GM19035 (cell line): Measurements from ENCODE around the gene P4HA1.

Experiments used
- ATAC-seq: cut with Tn5 transposase; IDR thresholded peaks from one replicate; pipeline ENCODE4 v1.9.1; 2021; ENCODE audit not compliant: unreplicated experiment

The P4HA1 gene

DNA sequence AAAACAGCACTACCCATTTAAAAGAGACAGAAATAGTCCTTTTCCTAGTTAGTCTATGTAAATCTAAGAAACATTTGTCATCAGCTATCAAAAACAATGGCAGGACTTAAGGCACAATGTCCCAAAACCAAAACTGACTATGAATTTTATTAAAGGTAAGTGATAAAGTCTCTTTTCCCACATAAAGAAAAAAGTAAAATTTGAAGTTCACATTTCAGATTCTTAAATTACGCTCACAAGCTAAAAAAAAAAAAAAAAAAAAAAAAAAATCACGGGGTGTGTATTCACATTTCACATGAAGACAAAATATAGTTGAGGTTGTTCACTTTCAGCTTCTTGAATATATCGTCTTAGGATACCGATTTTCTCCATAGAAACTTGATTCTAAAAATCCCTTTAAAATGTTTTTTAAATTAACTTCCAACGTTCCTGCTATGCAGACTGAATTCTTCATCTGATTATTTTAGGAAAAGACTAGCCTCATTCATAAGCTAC lies 1.6 kb downstream of the P4HA1 start:
- ATAC-seq, result no peak

DNA sequence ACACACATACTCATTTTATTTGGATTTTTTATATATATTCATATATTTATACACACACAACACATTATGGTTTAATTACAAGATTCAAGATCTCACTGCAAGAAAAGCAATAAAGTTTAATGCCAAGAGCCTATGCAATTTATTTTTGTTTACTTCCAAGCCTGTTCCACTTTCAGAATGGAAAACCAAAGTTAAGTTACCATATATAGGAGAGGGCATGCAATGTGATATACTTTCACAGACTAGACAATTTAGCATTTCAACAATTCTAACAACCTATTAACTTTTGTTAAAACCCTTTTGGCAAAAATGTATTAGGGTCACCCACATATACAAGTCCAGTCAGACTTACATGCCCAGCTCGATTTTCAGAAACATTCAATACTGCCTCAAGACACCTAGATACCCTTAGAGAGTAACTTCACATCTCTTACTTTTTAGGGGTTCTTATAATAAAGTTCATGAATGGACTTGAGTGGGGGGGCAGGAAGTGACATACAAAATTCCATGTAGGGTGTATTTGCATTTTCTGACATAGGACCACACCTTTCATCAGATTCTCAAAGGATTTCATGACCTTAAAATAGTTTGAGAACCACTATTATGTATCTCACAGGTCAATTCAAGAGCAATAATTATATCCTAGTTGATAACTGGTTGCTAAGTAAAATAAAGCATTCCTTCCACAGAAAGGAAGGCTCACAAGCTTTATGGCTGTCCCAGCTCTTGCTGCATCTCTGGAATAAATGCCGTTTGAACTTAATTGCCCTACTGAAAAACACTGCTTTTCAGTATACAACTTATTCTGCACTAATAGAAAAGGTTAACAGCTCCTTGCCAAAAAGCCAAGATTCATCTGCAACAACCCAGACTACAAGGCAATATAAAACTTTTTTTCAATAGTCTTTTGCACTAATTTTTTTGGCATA lies 2.5 kb downstream of the P4HA1 start:
- no peak for ATAC-seq

DNA sequence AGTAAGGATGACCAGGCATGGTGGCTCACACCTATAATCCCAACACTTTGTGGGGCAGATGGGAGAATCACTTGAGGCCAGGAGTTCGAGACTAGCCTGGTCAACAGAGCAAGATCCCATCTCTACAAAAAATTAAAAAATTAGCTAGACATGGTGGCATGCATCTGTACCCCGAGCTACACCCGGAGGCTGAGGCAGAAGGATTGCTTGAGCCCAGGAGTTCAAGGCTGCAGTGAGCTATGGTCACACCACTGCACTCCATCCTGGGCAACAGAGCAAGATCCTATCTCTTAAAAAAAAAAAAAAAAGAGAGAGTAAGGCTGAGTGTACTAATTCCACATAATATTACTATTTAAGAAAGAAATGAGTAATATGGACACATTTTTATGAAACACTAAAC lies 3.8 kb downstream of the P4HA1 start:
- ATAC-seq, result no peak

DNA sequence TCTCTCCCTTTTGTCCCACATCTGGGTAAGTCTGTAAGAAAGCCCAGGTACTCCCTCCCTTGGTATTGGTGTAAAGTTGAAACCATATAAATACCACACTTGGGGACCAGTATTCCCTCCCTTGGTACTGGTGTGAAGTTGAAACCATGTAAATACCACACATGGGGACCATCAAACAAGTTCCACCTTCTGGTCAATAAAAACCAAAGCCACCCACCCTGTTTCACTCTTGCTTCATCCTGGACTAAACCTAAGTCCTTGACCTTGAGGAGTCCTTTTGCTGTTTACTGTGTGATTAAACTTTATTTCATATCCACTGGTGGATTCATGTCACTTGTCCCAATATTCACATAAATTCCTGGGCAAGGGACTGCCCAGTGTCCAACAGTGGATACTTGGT lies 8.4 kb downstream of the P4HA1 start:
- ATAC-seq, result peak; percentile 47

DNA sequence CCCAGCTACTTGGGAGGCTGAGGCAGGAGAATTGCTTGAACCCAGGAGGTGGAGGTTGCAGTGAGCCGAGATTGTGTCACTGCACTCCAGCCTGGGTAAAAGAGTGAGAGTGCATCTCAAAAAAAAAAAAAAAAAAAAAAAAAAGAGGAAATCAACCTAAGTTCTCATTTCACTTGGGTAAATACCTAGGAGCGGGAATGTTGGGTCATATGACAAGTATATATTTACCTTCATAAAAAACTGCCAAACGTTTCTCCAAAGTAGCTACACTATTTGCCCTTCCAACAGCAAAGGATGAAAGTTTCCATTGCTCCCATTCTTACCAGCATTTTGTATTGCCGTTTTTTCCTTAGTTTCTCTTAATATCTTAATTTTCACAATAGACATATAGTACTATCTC lies 9.8 kb downstream of the P4HA1 start:
- no peak for ATAC-seq

DNA sequence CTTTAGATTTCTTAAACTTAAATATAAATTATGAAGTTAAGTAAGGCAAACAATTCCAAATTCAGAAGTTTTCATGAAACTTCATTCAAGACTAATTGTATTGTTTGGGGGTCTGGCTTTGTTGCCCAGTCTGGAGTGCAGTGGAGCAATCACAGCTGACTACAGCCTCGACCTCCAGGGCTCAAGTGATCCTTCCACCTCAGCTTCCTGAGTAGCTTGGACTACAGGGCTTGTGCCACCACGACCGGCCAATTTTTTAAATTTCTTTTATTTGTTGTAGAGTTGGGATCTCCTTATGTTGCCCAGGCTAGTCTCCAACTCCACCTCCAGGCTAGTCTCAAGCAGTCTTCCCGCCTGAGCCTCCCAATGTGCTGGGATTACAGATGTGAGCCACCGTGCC lies 12.5 kb downstream of the P4HA1 start:
- ATAC-seq, result no peak

DNA sequence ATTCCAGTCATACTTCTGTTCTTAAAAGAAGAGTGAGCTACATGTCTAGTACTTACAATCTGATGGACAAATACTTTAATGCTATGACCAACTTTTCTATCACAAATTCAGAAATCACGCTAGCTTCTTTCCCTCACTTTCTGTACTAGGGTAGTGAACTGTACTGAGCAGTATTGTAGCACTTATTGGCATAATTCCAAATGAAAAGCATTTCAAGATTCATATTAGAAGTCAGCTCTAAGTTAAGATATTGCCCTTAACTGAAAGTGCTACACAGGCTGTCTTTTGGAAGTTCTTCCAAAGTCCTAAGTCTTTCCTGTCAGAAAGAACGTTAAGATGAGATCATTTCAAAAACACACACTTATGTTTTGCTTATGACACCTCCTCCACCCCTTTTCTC lies 13.4 kb downstream of the P4HA1 start:
- no peak for ATAC-seq

DNA sequence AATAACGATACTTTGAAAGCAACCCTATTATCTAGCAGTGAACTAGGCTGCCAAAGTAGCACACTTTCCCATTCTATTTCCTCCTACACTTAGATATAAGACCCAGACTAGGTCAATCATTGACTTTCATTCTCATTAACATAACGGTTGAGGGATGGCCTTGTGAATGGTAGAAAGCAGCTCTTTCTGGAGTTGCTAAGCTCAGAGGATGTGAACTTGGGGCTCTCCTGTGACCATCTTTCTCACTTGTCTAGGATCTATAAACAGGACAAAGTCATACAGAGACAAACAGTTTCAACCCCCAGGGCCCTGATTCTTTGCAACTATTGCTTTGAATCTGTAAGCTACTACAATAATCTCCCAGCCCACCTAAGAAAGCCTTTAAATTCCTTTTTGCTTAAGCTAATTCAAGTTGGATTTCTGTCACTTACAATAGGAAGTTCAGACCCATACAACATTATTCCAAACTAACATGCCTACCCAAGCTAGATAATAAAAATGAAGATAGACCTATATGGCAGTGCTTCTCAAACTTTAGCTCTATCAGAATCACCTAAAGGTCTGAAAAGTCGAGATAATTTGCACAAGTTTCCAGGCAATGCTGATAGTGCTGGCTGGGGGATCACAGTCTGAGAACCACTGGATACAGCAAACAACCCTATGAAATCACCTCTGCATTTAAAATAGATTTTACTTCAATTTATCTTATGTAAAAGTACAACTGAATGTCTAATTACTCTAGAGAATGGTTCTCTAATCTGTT lies 16.7 kb downstream of the P4HA1 start:
- peak; percentile 50 for ATAC-seq

DNA sequence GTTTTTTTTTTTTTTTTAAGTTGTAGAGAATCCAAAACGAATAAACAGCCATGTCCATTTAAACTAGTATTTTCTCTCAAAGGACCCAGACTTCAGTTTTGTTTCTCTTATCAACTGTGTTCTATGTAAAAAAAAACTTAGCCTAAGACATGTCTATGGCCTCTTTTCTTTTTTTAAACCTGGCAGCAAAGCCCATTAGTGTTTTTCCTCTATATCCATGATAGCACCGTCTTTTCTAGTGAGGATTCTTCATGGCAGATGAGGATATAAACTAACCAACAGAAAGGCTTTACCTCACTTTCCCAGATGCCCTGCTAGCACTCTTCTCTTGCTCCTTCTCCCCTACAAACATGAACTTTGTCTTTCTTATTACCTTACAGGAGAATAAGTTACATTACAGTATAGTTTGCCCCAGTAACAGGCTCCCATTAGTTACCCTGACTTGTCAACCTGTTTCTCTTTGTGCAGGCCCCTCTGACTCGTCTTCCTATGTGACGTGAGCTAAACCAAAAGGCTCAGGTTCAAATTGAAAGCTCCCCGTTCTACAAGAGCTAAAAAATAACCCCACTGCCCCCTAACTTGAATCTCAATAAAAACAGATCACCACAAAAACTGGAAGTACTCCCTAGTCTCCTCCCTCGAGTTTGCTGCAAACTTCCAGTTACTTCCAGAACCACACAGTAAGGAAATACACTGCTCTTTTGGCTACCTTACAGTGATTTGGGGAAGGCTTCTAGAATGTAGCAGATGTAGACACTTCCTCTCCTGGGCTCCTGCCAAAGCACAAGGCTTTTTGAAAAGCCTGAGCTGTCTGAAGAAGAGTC lies 20.1 kb downstream of the P4HA1 start:
- no peak for ATAC-seq

DNA sequence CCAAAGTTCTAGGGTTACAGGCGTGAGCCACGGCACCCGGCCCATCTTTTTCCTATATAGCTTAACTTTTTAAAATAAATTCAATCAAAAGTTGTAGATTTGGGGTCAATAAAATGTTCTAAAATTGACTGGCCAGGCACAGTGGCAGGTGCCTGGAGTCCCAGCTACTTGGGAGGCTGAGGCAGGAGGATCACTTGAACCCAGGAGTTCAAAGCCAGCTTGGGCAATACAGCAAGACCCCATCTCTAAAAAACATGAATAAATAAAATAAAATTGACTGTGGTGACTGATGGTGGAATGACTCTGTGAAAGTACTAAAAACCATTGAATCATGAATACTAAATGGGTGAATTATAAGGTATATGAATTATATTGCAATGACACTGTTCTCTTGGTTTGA lies 20.8 kb downstream of the P4HA1 start:
- ATAC-seq, result no peak

DNA sequence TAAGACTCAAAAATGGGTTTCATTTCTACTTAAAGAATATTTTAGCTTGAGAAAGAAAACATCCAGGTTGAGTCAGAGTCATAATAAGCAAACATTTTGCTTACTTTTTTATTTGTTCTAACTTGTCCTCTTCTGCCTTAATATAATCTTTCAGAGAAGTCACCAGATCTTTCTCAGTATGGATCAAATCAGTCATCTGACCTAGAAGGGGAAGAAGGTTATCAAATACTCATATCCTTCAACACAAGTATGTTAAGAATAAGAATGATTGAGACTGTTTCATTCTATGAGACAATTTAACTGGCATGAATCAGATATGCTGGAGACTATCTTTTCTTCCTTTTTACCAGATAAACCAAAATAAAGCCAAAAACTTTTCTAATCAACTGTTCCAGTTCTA lies 23.0 kb downstream of the P4HA1 start:
- ATAC-seq, result no peak

DNA sequence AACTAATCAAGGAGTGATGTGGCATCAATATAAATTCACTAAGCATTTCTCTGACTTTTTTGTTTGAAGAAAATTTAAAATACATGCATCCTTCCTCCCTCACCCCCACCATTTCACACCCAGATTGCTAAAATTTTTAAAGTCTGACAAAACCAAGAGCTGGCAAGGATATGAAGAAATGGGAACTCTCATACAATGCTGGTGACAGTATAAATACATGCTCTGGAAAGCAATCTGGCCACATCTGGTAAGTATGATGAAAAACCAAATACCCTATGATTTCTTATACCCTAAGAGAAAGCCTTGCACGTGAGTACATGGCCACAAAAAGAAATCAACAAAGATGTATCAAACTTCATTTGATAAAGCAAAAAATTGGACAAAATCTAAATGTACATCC lies 31.2 kb downstream of the P4HA1 start:
- no peak for ATAC-seq

DNA sequence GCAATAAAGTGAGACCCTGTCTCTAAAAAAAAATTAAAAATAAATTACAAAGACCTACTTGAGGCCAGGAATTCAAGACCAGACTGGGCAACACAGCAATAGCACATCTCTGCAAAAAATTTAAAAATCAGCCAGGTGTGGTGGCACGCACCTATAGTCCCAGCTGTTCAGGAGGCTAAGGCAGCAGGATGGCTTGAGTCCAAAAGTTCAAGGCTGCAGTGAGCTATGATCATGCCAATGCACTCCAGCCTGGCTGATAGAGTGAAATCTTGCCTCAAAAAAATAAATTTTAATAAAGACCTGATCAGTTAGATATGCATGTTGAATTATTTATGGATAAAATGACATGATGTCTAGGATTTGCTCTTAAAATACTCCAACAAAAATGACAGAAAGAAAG lies 34.9 kb downstream of the P4HA1 start:
- no peak for ATAC-seq

DNA sequence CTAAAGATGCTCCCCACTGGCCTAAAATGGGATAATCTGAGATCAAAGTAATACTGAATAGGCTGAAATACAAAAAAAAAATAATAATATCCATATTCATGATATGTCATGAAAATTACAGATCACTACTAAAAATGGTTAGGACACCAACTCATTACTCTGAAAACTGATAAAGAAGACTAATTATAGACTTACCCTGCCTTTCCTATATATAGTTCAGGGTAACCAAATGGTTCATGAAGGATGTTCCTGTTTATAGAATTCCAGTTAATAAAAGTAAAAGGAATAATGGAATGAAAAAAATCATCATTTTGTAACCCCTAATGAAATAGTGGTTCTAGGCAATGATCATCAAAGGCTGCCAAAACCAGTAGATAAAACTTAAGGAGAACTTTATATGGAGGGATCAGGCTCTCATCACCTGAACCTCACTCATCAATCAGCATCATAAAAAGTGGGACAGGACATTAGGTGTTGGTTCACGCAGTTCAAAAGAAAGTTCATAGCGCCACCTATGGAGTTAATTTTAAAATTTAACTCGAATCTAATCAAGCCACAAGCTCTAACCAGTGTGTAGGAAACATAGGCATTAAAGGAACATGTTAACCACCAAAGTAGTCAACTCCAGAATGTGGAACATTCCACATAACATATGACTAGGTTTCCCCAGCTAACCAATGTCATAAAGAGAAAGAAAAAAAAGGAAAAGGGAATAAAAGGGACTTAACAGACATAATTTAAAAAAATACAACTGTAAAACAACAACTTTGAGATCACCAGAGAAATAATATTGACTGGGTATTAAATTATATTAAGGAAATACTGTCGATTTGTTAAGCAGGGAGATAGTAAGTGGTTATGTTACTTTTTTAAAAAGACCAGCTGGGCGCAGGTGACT lies 35.7 kb downstream of the P4HA1 start:
- ATAC-seq, result no peak

DNA sequence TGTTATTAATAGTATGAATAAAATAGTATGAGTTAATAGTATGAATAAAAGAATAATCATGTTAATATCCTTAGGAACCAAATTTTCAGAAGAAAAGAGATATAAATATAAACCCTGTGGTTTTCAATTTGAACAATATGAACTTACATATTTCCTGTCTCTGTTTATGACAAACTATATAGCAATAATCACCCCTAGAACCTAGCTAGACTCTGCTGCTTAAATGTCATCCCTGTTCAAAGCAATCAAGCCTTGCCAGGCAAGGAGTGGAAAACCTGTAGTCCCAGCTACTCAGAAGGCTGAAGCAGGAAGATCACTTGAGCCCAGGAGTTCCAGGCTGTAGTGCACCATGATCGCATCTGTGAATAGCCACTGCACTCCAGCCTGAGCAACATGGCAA lies 36.5 kb downstream of the P4HA1 start:
- no peak for ATAC-seq

DNA sequence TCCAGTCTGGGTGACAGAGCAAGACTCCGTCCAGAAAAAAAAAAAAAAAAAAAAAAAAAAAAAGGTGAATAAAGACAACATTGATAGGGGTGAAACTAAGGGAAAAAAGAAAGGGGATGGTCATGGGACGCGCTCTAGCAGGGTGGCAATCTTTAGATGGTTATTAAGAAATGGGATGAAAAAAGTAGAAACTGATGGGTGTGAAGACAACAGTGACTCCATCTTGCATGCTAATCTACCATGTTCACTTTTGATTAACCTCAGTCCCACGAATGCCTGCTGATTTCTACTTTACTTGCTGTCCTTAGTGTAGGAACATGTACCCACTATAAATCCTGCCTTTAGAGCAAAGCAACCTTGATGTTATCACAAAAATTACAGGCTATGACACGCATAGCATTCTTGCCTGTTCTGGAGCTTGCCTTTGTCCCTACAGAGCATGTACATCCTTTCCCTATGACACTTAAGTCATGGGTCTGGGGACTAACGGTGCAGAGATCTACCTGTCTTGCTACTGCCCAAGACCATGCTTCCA lies 38.5 kb downstream of the P4HA1 start:
- ATAC-seq, result no peak

DNA sequence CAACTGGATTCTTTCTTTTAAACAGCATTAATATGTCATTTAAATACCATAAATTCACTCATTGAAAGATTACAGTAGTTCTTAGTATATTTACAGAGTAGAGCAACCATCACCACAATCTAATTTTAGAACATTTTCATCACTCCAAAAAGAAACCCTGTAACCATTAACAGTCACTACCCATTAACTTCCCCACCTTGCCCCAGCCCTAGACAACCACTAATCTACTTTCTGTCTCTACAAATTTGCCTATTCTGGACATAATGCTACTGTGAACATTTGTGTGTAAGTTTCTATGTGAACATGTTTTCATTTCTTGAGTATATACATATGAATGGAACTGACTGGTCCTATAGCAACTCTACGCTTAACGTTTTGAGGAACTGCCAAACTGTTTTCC lies 42.4 kb downstream of the P4HA1 start:
- ATAC-seq, result peak; percentile 68

DNA sequence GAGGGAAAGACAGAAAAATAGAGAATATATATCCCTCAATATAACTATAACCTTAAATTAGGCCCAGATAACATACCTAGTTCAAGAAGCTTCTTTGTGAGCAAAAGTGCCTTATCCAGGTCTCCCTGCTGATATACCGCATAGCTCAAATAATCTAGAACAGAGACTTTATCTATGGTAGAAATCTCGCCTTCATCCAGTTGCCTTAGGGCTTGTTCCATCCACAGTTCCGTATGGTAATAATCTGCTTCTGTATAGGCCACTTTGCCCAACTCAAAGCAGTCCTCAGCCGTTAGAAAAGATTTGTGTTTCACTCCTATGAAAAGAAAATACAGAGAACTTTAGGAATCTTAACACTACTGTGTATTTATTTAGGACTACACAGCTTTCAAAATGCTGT lies 43.4 kb downstream of the P4HA1 start:
- ATAC-seq, result no peak

DNA sequence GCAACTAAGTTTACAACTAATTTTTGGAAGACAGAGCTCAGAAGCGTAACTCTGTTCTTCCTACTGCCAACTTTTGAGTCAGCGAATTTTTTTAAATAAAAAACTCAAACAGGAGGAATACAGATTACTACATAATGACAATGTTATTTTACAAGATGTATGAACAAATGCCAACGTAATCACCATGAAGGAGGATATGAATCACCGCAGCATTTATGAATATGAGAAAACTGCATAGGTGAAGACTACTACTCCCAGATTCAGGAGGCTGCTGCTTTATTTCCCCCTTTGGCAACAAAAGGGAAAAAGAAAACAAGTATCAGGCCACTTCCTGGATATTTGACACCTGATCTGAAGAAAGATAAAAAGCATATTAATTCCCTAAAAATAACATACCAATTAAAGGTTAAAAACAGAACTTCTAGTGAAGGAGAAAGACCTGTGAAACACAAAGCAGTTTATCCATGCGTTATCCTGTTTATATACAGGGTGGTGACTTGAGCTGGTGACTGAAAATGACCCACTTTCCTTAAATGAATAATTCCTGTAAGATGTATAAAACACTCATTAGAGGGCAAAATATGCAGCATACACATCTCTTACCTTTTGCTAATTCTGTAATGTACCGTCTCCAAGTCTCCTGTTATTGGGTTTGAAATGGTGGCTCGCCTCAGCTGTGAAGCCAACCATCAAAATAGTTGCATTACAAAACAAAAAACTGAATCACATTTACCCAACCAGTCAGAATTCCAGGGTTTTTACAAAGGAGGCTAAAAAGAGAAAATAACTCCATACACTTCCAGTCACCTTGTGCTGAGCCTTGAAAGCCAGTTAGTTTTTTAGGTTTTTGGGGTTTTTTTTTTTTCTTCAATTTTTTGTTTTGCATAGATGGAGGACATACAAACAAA lies 52.0 kb downstream of the P4HA1 start:
- no peak for ATAC-seq
